Measurements from ENCODE around the gene SREK1.

The SREK1 gene

GRCh38 chr5:66161356-66161755 is 17.3 kb downstream of the SREK1 start:
- no peak for DNase-seq (ENCODE audit: low read depth in 2 of 2, low spot score in 1 of 2)

- no peak for DNase-seq (ENCODE audit: low read depth in 2 of 2, low spot score in 1 of 2)
Observed at GRCh38 chr5:66164044-66164790, 20.1 kb downstream of the SREK1 start.

DNA sequence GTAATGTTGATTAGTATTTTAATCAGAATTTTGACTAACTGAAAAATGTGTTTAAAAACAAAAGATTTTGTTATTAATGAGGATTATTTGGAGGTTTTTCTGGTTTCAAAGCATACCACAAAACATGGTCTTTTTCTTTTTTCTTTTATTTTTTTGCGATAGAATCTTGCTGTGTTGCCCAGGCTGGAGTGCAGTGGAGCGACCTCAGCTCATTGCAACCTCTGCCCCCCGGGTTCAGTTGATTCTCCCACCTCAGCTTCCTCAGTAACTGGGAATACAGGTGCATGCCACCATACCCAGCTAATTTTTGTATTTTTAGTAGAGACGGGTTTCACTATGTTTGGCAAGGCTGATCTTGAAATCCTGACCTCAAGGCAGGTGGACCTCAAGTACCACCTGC is 24.1 kb downstream of the SREK1 start:
- no peak for DNase-seq (ENCODE audit: low read depth in 2 of 2, low spot score in 1 of 2)

DNA sequence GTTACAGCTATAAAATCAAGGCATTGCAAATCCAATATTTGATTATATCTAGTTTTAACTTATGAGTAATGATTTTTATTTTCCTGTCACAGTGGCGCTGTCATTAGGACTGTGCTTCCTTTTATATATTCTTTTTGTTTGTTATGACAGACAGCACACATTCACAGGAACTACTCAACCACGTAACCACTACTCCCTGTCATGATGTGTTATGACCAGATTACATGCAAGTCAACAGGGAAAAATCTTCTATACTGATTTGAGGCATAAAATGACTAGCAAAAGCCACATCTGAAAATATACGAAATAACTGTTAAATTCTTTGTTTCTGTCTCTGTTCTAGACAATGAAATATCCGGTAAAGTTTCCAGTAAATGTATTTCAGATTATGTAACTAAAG is 25.4 kb downstream of the SREK1 start:
- no peak for DNase-seq (ENCODE audit: low read depth in 2 of 2, low spot score in 1 of 2)

DNA sequence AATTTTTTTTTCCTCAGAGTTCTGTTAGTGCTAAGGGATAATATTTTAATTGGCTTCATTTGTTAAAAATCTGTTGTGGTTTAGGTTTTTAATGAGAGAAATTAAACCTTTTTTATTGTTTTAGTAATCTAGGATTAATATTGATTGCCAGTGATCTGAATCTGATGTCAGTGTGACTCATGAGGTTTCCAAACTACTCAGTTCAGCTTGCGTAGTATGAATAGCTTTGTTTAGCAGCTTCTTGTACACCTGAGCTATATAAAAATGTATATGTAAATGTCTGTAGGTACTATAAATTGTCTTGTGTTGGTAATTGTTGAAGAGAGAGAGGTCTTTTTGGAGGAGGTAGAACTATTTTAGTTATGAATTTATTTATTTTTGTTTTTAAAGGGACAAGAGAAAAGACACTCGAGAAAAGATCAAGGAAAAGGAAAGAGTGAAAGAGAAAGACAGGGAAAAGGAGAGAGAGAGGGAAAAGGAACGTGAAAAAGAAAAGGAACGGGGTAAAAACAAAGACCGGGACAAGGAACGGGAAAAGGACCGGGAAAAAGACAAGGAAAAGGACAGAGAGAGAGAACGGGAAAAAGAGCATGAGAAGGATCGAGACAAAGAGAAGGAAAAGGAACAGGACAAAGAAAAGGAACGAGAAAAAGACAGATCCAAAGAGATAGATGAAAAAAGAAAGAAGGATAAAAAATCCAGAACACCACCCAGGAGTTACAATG is 26.3 kb downstream of the SREK1 start:
- no peak for DNase-seq (ENCODE audit: low read depth in 2 of 2, low spot score in 1 of 2)

GRCh38 chr5:66171349-66172344 is 27.5 kb downstream of the SREK1 start:
- peak in 1 of 2 donors; percentile 17 for DNase-seq (ENCODE audit: low read depth in 2 of 2, low spot score in 1 of 2)

- no peak for DNase-seq (ENCODE audit: low read depth in 2 of 2, low spot score in 1 of 2)
Observed at GRCh38 chr5:66174338-66174737, 30.2 kb downstream of the SREK1 start.

- DNase-seq (ENCODE audit: low read depth in 2 of 2, low spot score in 1 of 2), result no peak
Observed at GRCh38 chr5:66178799-66179198, 34.7 kb downstream of the SREK1 start.

GRCh38 chr5:66179297-66180051 is 35.4 kb downstream of the SREK1 start:
- no peak for DNase-seq (ENCODE audit: low read depth in 2 of 2, low spot score in 1 of 2)

- no peak for DNase-seq (ENCODE audit: low read depth in 2 of 2, low spot score in 1 of 2)
Observed at GRCh38 chr5:66180282-66181155, 36.4 kb downstream of the SREK1 start.

GRCh38 chr5:66186108-66186507 is 42.0 kb downstream of the SREK1 start:
- DNase-seq (ENCODE audit: low read depth in 2 of 2, low spot score in 1 of 2), result no peak

- DNase-seq (ENCODE audit: low read depth in 2 of 2, low spot score in 1 of 2), result no peak
Observed at GRCh38 chr5:66193419-66193818, 49.3 kb downstream of the SREK1 start.

DNA sequence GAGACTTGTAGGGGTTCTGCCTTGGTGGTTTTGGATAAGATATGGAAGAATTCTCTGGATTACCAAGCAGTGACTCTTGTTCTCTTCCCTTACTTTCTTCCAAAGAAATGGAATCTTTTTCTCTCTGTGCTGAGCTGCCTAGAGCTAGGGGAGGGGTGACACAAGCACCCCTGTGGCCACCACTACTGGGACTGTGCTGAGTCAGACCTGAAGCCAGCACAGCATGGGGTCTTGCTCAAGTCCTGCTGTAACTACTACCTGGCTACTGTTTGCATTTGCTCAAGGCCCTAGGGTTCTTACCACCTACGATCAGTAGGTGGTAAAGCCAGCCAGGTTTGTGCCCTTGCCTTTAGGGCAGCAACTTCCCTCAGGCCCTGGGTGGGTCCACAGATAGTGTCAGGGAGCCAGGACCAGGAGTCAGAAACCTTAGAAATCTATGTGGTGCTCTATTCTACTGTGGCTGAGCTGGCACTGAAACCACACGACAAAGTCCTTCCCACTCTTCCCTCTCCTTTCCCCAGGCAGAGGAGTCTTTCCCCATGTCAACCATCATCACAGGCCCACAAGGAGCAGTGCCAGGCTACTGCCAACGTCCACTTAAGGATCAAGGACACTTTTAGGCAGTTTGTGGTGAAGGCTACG is 53.8 kb downstream of the SREK1 start:
- DNase-seq (ENCODE audit: low read depth in 2 of 2, low spot score in 1 of 2), result no peak

DNA sequence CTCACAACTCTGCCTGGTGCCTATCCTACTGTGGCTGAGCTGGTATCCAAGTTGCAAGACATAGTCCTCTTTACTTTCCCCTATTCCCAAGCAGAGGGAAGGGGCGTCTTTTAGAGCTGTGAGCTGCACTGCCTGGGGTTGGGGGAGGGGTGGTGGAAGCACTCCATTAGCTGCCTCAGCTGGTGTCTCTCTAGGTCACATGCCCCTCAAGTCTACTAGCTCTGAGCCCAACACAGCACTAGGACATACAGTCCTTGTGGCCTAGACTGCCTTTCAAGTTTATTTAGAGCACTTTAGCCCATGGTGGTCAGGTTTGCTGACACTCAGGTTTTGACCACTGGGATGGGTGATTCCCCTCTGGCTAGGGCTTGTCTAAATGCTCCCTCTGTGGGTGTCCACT is 54.7 kb downstream of the SREK1 start:
- DNase-seq (ENCODE audit: low read depth in 2 of 2, low spot score in 1 of 2), result no peak

DNA sequence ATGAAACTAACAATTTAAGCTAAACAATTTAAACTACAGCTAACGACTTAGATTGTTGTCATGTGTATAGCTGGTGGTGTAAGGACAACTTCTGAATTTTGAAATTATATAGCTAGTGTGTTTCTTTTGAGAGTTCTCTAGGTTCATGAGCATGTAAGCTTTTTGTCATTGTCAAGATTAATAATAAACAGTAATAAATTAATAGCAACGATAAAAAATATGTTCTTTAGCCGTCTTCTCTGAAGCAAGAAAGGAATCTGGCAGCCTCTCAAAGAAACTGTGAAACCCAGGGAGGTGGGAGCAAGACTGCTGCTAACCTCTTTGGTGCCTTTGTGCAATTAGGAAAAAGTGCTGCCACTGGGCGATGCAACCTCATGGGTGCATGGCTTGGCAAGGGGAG is 59.4 kb downstream of the SREK1 start:
- DNase-seq (ENCODE audit: low read depth in 2 of 2, low spot score in 1 of 2), result no peak

DNA sequence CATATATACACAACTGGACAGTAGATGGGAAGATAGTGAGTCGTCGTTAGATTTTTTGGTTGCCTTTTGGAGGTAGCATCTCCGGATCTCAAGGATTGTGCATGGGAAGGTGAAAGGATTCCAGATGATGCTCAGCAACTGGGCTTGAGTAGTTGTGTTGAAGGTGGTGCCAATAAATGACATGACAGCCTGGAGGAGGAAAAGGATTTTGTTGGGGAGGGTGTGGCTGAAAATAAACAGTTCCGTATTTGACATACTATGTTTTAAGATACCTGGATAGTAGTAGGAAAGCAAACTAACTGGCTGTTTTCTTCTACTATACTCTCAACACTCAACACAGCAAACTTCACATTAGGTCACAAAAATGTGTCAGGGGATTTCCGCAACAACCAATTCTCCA is 62.4 kb downstream of the SREK1 start:
- no peak for DNase-seq (ENCODE audit: low read depth in 2 of 2, low spot score in 1 of 2)

- no peak for DNase-seq (ENCODE audit: low read depth in 2 of 2, low spot score in 1 of 2)
Observed at GRCh38 chr5:66207800-66208561, 63.9 kb downstream of the SREK1 start.

DNA sequence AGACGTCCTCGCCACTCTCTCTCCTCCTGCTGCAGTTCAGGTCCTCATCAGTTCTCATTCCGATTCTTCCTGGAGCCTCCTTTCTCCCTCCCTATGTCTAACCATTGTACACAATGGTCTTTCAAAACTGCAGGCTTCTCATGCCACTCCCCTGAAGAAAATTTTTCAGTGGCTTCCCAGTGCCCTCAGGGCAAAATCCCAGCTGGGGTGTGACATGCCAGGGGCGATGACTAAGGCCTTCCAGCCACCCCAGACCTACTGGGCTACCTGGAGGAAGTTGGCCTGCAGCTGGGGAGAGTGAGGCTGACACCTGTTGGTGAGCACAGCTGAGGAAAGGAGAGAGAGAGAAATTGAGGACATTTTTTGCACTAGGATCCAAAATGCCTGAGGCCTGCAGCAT is 65.2 kb downstream of the SREK1 start:
- no peak for DNase-seq (ENCODE audit: low read depth in 2 of 2, low spot score in 1 of 2)

- DNase-seq (ENCODE audit: low read depth in 2 of 2, low spot score in 1 of 2), result no peak
Observed at GRCh38 chr5:66209794-66210193, 65.7 kb downstream of the SREK1 start.

Measured in stimulated activated CD8-positive, alpha-beta memory T cell treated with anti-CD3 and anti-CD28 coated beads, Interleukin-4, amount 100 ng/mL, for 1 hour (primary cell).